Measurements from ENCODE around the gene OSBPL10. TPM values are rescaled to one million over a fixed set of nuclear protein-coding genes. Genes with fewer than 3 reads are reported as not detected.

The OSBPL10 gene
- total RNA-seq, 2 experiments from 2014 or later, result 6.1 to 6.4 TPM

DNA sequence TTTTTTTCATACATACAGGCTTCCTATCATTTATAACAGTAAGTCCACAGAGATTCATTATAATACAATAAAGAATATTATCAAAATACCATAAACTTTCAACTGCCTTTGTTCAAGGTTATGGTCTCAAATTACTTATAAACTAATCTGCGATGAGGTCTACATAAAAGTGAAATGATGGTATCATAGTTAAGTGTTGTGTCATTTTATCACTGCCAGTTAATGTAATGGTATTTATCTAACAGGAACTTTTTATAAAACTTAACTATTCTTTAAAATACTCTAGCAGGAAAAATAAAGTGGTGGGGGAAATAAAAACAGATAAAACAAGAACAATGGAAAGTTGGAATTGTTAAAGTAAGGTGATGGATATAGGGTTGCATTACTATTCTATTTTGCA, 153.1 kb downstream of the OSBPL10 start:
- no peaks in the 10 kb centered on the region for H3K9me3 Mint-ChIP-seq
- H3K4me1 Mint-ChIP-seq (ENCODE audit: low read depth), result no peaks in the 10 kb centered on the region
- peaks cover 5% of the 10 kb centered on the region for H3K27me3 Mint-ChIP-seq (ENCODE audit: low read depth)
- DNase-seq, result no peak
- intact Hi-C loops (cut with micrococcal nuclease), result no loop called here
- CTCF ChIA-PET, result interaction anchor here (0.6 kb wide), 1 partner anchor 84 kb away, joined by 5 read pairs; no protein-coding TSS in a partner anchor
- no peak overlapping the region for H3K27ac Mint-ChIP-seq
- H3K4me3 Mint-ChIP-seq, result no peak overlapping the region
- no peaks in the 10 kb centered on the region for H3K36me3 Mint-ChIP-seq (ENCODE audit: low read depth)

- H3K27me3 Mint-ChIP-seq (ENCODE audit: low read depth), result peaks cover 7% of the 10 kb centered on the region
- no peaks in the 10 kb centered on the region for H3K9me3 Mint-ChIP-seq
- H3K36me3 Mint-ChIP-seq (ENCODE audit: low read depth), result no peaks in the 10 kb centered on the region
- no peak for DNase-seq
- H3K4me3 Mint-ChIP-seq, result no peak overlapping the region
- H3K27ac Mint-ChIP-seq, result no peak overlapping the region
- CTCF ChIA-PET, result no interaction called here
- intact Hi-C loops (cut with micrococcal nuclease), result no loop called here
- no peaks in the 10 kb centered on the region for H3K4me1 Mint-ChIP-seq (ENCODE audit: low read depth)
Measured at GRCh38 chr3:31823184-31823583, 157.9 kb downstream of the OSBPL10 start.

- Mint-ChIP-seq H3K9me3 (no peaks in the 10 kb centered on the region), H3K27me3 (ENCODE audit: low read depth) (peaks cover 7% of the 10 kb centered on the region), H3K4me3 (no peak overlapping the region), H3K27ac (no peak overlapping the region), H3K36me3 (ENCODE audit: low read depth) (no peaks in the 10 kb centered on the region), H3K4me1 (ENCODE audit: low read depth) (no peaks in the 10 kb centered on the region)
- intact Hi-C loops (cut with micrococcal nuclease), result no loop called here
- DNase-seq, result no peak
- CTCF ChIA-PET, result interaction anchor here (1.1 kb wide), 1 partner anchor 14 kb away, joined by 4 read pairs; no protein-coding TSS in a partner anchor
Measured at GRCh38 chr3:31821118-31821517, 159.9 kb downstream of the OSBPL10 start.

- CTCF ChIA-PET, result no interaction called here
- intact Hi-C loops (cut with micrococcal nuclease), result no loop called here
- no peak for DNase-seq
- H3K4me3 Mint-ChIP-seq, result no peak overlapping the region
- no peaks in the 10 kb centered on the region for H3K9me3 Mint-ChIP-seq
- no peak overlapping the region for H3K27ac Mint-ChIP-seq
- H3K4me1 Mint-ChIP-seq (ENCODE audit: low read depth), result no peaks in the 10 kb centered on the region
- H3K27me3 Mint-ChIP-seq (ENCODE audit: low read depth), result peaks cover 7% of the 10 kb centered on the region
- H3K36me3 Mint-ChIP-seq (ENCODE audit: low read depth), result no peaks in the 10 kb centered on the region
Measured at GRCh38 chr3:31819441-31819840, 161.6 kb downstream of the OSBPL10 start.

- Mint-ChIP-seq H3K27me3 (ENCODE audit: low read depth) (peaks cover 5% of the 10 kb centered on the region), H3K4me1 (ENCODE audit: low read depth) (no peaks in the 10 kb centered on the region), H3K9me3 (no peaks in the 10 kb centered on the region), H3K36me3 (ENCODE audit: low read depth) (no peaks in the 10 kb centered on the region), H3K4me3 (no peak overlapping the region), H3K27ac (no peak overlapping the region)
- CTCF ChIA-PET, result no interaction called here
- DNase-seq, result no peak
- intact Hi-C loops (cut with micrococcal nuclease), result no loop called here
Measured at GRCh38 chr3:31817411-31817966, 163.6 kb downstream of the OSBPL10 start.

GRCh38 chr3:31815631-31816440, 165.2 kb downstream of the OSBPL10 start:
- no peaks in the 10 kb centered on the region for H3K9me3 Mint-ChIP-seq
- DNase-seq, result no peak
- H3K4me1 Mint-ChIP-seq (ENCODE audit: low read depth), result no peaks in the 10 kb centered on the region
- no peaks in the 10 kb centered on the region for H3K36me3 Mint-ChIP-seq (ENCODE audit: low read depth)
- peaks cover 2% of the 10 kb centered on the region for H3K27me3 Mint-ChIP-seq (ENCODE audit: low read depth)
- H3K4me3 Mint-ChIP-seq, result no peak overlapping the region
- intact Hi-C loops (cut with micrococcal nuclease), result no loop called here
- CTCF ChIA-PET, result interaction anchor here (0.7 to 0.9 kb wide), 2 partner anchors 247 to 329 kb away, joined by 3 to 4 read pairs; no protein-coding TSS in a partner anchor
- no peak overlapping the region for H3K27ac Mint-ChIP-seq

GRCh38 chr3:31815006-31815405, 166.1 kb downstream of the OSBPL10 start:
- Mint-ChIP-seq H3K36me3 (ENCODE audit: low read depth) (no peaks in the 10 kb centered on the region), H3K4me3 (no peak overlapping the region), H3K27me3 (ENCODE audit: low read depth) (peaks cover 2% of the 10 kb centered on the region), H3K9me3 (no peaks in the 10 kb centered on the region), H3K4me1 (ENCODE audit: low read depth) (no peaks in the 10 kb centered on the region), H3K27ac (no peak overlapping the region)
- CTCF ChIA-PET, result interaction anchor here (0.9 kb wide), 1 partner anchor 246 kb away, joined by 4 read pairs; no protein-coding TSS in a partner anchor
- intact Hi-C loops (cut with micrococcal nuclease), result no loop called here
- no peak for DNase-seq

GRCh38 chr3:31813686-31814085, 167.4 kb downstream of the OSBPL10 start:
- Mint-ChIP-seq H3K27ac (no peak overlapping the region), H3K9me3 (no peaks in the 10 kb centered on the region), H3K4me1 (ENCODE audit: low read depth) (no peaks in the 10 kb centered on the region), H3K27me3 (ENCODE audit: low read depth) (no peaks in the 10 kb centered on the region), H3K36me3 (ENCODE audit: low read depth) (no peaks in the 10 kb centered on the region), H3K4me3 (no peak overlapping the region)
- DNase-seq, result no peak
- intact Hi-C loops (cut with micrococcal nuclease), result no loop called here
- CTCF ChIA-PET, result no interaction called here

DNA sequence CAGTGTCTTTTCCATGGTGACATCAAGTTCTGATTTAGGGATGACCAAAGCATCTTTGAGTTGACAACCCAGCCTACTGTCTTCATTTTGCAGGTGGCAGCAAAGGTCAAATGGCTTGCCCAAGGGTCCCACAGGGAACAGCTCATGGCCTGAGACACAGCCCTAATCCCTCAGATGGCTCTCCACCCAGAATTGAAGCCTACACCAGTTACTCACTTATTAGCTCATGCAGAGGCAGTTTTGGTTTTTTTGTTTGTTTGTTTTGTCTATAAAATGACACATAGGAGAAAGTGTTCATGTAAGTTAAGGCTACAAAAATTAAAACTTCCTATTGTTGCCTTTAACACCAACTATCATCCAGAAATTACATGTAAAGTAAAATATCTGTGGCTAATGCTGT, 167.9 kb downstream of the OSBPL10 start:
- Mint-ChIP-seq H3K4me3 (no peak overlapping the region), H3K36me3 (ENCODE audit: low read depth) (no peaks in the 10 kb centered on the region), H3K4me1 (ENCODE audit: low read depth) (no peaks in the 10 kb centered on the region), H3K27ac (no peak overlapping the region), H3K9me3 (no peaks in the 10 kb centered on the region), H3K27me3 (ENCODE audit: low read depth) (no peaks in the 10 kb centered on the region)
- intact Hi-C loops (cut with micrococcal nuclease), result no loop called here
- CTCF ChIA-PET, result no interaction called here
- DNase-seq, result no peak

- Mint-ChIP-seq H3K9me3 (no peaks in the 10 kb centered on the region), H3K4me3 (no peak overlapping the region), H3K27ac (no peak overlapping the region), H3K36me3 (ENCODE audit: low read depth) (no peaks in the 10 kb centered on the region), H3K27me3 (ENCODE audit: low read depth) (peaks cover 2% of the 10 kb centered on the region), H3K4me1 (ENCODE audit: low read depth) (no peaks in the 10 kb centered on the region)
- DNase-seq, result no peak
- CTCF ChIA-PET, result no interaction called here
- intact Hi-C loops (cut with micrococcal nuclease), result no loop called here
Measured at GRCh38 chr3:31810991-31811433, 170.1 kb downstream of the OSBPL10 start.

DNA sequence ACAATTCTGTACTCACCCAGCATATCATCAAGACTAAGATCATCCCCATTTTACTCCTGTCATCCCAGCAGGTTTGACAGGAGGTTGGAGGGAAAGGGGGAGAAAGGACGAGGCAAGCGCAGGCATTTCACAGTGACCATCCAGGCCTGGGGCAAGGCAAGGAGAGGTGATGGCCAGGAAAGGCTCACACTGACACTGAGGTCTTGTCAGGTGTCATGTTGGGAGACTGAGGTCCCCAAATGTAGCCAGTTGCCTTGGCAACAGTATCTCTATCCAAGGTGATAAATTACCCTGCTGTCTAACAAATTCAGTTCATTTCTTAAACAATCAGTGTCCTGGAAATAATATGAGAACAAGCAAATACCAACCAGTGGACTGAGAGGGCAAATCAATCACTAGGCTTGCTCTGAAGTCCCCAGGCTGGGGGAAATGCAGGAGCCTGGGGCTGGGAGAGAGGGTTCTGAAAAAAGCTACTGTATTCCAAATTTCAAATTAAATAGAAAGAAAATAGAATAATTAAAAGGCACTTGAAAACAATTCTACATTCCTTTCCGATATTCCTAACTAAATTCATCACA, 172.8 kb downstream of the OSBPL10 start:
- DNase-seq, result no peak
- intact Hi-C loops (cut with micrococcal nuclease), result no loop called here
- CTCF ChIA-PET, result no interaction called here
- Mint-ChIP-seq H3K36me3 (ENCODE audit: low read depth) (no peaks in the 10 kb centered on the region), H3K27ac (no peak overlapping the region), H3K4me3 (no peak overlapping the region), H3K9me3 (no peaks in the 10 kb centered on the region), H3K27me3 (ENCODE audit: low read depth) (peaks cover 2% of the 10 kb centered on the region), H3K4me1 (ENCODE audit: low read depth) (no peaks in the 10 kb centered on the region)

- no peaks in the 10 kb centered on the region for H3K4me1 Mint-ChIP-seq (ENCODE audit: low read depth)
- no peaks in the 10 kb centered on the region for H3K36me3 Mint-ChIP-seq (ENCODE audit: low read depth)
- no peak overlapping the region for H3K4me3 Mint-ChIP-seq
- CTCF ChIA-PET, result no interaction called here
- H3K9me3 Mint-ChIP-seq, result no peaks in the 10 kb centered on the region
- intact Hi-C loops (cut with micrococcal nuclease), result no loop called here
- H3K27ac Mint-ChIP-seq, result no peak overlapping the region
- peaks cover 2% of the 10 kb centered on the region for H3K27me3 Mint-ChIP-seq (ENCODE audit: low read depth)
- no peak for DNase-seq
Measured at GRCh38 chr3:31804251-31805051, 176.6 kb downstream of the OSBPL10 start.

Measured in activated naive CD4-positive, alpha-beta T cell treated with anti-CD3 and anti-CD28 coated beads for 36 hours (primary cell).